Stimulated activated CD8-positive, alpha-beta memory T cell treated with anti-CD3 and anti-CD28 coated beads, Interleukin-15, amount 100 ng/mL, for 24 hours (primary cell): ENCODE data around the gene MYO18B.
"Not testable (repeated sequence)": the region's sequence is repeated elsewhere in the genome, so short reads cannot be mapped to it uniquely, and the experiment has no call there.

ENCODE experiments used
- DNase-seq: peaks from one replicate; pipeline ENCODE4 v3.0.0-alpha.2; 2020; ENCODE audit warnings: low read depth

Gene MYO18B, protein sequence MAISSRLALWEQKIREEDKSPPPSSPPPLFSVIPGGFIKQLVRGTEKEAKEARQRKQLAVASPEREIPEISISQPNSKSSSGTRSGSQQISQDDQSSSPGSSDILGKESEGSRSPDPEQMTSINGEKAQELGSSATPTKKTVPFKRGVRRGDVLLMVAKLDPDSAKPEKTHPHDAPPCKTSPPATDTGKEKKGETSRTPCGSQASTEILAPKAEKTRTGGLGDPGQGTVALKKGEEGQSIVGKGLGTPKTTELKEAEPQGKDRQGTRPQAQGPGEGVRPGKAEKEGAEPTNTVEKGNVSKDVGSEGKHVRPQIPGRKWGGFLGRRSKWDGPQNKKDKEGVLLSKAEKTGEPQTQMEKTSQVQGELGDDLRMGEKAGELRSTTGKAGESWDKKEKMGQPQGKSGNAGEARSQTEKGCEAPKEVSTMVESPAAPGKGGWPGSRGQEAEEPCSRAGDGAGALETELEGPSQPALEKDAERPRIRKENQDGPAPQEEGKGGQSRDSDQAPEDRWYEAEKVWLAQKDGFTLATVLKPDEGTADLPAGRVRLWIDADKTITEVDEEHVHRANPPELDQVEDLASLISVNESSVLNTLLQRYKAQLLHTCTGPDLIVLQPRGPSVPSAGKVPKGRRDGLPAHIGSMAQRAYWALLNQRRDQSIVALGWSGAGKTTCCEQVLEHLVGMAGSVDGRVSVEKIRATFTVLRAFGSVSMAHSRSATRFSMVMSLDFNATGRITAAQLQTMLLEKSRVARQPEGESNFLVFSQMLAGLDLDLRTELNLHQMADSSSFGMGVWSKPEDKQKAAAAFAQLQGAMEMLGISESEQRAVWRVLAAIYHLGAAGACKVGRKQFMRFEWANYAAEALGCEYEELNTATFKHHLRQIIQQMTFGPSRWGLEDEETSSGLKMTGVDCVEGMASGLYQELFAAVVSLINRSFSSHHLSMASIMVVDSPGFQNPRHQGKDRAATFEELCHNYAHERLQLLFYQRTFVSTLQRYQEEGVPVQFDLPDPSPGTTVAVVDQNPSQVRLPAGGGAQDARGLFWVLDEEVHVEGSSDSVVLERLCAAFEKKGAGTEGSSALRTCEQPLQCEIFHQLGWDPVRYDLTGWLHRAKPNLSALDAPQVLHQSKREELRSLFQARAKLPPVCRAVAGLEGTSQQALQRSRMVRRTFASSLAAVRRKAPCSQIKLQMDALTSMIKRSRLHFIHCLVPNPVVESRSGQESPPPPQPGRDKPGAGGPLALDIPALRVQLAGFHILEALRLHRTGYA (N-terminal part only)

DNA sequence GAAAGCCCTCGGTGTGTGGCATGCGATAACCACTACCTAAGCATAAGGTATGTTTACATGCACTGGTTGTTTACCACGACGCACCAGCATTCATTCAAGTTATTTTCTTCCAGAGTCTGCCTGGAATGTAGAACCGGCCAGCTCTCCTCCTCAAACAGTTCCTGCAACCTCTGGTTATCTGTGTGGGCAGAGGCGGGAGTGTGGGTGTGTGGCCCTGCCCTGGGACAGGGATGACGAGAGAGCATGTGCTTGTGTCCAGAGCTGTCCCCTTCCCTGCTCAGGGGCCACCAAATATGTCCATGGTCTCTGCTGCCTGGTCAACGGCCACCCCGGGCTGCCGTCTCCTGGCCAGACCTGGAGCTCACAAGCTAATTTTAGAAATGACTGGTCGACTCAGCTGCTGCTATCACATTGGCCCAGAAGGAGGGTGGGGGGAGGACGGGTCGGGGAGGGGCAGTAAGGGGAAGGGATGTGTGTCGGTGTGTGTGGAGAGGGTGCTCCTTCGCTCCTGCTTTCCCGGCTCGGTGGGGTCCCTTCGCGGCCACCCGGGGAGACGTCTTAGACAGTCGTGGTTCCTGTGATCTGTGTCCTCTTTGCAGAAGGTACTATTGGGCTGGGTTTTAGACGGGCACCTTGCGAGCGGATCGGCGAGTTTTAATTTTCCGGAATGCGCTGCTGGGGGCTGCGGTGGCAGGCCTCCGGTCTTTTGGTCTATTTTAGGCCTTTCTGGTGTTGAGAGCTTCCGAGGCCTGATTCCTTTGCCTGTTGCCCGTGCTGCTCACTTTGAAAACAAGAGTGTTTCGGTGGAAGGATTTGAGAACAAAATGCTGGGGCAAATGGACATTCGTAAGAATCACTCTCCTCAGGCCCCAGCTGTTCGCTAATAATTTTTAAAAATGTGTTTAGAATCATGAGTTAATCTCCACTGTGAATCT is at the start of gene MYO18B:
Gene MYO18B, plus strand, starts transcription at position 497 of the 935 bp plus-strand sequence. CDS start 18,905 bp downstream, outside the sequence.
- no peak for DNase-seq

DNA sequence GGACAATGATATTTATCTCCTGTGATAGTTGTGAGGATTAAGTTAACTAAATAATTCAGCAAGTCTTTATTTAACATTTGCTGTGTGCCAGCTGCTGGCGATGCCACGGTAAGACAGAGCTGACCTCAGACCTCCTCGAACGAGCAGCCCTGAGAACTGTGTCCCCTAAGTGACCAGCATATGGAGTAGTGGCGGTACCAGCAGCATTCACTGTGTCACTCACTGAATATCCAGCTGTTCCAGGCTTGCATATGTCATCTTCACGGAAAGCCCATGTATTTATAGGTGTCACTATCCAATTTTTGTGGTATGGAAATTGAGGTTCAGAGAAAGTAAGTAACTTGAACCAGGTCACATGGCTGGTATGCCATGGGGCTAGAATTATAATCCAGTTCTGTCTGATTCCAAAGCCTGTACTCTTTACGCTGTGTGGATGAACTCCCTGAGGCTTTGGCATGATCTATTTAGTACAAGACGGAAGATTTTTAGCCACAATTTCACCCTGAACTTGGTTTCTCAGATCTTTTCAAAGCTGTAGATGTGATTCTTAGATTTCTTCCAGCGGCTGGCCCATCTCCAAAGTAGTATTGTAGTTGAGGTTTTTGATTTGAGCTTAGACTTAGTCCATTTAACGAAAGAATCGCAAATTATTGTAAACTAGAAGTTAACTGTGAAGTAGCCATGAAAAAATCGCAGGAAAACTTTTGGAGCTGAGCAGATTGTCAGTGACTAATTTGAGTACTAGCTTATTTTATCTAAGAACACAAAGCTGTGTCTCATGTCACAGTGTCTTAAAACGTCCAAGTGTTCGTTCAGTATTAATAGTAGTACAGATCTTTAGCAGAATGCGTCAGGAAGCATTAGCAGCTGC is 49.4 kb upstream of the MYO18B start:
- no peak for DNase-seq

DNA sequence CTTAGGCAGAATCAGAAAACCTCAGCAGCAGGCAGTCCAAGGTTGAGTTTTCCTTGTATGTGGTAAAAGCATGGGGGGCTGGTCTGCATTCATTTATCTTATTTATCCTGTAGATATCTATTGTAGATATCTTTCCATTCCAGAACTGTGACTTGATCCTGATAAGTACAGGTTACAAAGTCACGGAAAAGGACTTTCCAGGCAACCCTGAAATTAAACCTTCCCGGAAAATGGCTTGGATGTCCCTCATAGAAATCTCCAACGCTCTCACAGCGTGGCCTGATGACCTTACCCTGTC is 48.8 kb upstream of the MYO18B start:
- no peak for DNase-seq

DNA sequence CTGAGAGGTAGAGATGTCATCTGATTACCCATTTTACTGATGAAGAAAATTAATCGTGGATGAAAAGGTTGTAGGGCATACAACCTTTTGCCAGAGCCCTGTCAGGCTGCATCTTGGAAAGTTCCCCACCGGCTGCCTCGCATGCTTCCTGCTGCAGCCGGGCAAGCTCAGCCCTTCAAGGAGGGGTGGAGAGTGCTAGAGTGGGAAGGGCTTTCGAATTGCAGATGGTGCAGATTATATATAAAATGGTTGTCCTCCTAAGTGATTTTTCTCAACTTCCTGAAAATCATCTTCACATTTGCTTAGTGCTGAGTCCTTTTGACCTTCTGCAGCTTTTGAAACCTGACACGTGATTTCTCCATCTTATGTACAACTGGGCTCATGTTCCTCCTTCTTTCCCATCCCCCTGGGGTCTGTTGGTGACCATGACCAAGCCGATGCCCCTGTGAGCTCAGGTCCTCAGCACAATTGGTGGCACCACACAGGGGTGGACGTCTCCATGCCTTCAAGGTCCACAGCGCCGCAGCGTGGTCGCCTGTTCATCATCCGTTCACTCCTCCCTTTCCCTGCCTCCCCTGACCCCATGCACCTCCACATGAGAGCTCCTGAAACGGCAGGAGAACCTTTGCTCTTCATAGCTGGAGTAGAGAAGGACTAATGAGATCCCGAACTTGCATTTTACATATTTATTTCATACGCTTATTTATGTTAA is 47.6 kb upstream of the MYO18B start:
- DNase-seq, result no peak

DNA sequence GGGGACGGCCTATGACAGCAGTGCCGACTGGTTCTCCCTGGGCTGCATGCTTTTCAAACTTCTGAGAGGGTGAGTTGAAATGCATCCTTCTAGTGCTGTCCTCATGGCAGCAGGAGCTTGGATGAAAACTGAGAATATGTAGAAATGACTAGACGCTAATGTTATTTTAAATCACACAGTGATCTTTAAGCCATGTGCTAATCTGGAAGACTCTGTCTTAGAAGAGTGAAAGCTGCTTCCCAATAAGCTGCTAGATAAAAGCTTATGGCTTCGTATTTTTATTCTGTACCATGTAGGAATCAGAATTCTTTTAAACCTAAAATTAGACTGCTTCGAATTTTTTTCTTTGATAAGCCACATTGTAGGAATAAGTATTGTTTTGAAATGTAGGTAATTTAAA is 46.8 kb upstream of the MYO18B start:
- no peak for DNase-seq

DNA sequence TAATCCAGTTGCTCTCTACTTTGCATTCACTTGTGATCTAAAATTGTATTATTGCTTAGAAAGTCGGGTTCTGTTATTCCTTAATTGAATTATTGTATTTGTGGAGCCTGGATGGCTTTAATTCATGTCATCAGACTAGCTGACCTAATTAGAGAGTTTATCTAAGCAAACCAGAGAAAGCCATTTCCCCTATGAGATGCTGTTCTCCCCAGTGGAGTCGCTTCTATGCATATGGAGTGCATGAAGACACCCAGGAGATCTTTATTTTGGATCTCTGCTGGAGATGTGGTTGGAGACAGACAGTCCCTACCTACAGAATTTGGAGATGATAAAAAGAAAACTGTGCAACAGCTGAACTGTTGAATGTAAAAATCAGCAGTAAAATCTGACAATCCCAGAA is 45.2 kb upstream of the MYO18B start:
- no peak for DNase-seq

DNA sequence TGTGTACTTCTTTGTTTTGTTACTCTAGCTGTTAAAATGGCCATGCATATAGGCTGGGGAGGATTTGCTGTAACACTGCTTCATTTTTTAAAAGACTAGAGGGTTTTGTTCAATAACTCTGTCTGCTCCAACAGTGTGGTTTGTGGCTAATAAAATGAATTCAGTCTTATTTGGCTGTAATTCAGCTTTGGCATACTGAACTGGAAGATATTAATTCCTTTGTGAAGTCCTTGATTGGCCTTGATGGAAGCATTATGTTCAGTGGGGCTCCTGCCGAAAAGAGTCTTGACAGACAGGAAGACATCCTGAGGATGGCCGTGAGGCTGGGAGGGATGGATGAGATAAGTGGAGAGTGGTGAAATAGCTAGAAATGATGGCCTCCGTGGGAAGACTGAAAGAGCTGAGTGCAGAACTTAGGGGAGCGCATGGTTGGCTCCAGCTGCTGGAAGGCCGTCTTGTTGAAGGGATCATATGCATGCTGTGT is 44.8 kb upstream of the MYO18B start:
- DNase-seq, result no peak

DNA sequence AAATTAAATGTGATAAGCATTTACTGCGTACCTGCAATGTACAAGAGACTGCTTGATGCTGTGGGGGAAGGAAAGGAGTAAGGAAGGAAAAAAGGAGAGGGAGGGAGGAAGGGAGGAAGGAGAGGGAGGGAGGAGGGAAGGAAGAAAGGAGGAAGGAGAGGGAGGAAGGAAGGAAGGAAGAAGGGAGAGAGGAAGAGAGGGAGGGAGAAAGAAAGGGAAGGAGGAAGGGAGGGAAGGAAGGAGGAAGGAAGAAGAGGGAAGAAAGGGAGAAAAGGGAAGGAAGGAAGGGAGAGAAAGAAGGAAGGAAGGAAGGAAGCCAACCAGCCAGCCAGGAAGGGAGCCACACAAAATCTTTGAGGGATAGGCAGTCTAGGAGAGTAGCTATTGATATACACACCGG is 44.0 kb upstream of the MYO18B start:
- no peak for DNase-seq

DNA sequence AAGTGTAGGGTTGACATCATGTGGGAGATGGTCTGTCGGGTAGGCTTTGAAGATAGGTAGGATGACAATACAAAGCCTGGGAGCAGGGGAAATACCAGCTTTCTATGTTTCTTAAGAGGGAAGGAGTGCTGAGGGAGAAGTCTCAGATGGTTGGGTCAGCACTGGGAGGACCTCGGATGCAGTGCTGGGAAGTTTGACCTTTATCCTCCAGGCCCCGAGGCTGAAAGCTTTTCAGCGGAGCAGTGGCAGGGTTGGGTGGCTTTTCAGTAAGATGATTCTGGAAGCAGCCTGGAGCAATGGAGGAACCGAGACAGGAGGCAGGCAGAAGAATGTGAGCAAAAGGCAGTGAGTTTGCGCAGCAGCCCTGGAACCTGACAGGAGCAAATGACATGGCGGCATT is 43.5 kb upstream of the MYO18B start:
- DNase-seq, result no peak

DNA sequence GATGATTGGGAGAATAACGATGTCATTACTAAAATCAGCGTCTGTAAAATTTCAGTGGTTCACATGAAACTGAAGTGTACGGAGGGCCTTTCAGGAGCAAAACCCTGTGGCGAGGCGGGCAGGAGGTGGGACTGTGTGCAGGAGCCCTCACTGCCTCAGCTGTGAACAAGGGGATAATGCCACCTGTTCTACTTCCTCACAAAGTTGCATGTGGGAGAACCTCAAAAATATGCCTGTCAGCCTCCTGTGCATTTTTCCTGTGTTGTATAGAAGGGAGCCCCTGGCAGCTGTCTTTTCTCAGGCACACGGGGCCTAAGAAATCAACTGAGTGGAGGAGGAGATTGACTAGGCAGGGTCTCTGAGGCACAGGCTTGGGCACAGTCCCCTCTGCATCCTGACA is 43.0 kb upstream of the MYO18B start:
- DNase-seq, result no peak

DNA sequence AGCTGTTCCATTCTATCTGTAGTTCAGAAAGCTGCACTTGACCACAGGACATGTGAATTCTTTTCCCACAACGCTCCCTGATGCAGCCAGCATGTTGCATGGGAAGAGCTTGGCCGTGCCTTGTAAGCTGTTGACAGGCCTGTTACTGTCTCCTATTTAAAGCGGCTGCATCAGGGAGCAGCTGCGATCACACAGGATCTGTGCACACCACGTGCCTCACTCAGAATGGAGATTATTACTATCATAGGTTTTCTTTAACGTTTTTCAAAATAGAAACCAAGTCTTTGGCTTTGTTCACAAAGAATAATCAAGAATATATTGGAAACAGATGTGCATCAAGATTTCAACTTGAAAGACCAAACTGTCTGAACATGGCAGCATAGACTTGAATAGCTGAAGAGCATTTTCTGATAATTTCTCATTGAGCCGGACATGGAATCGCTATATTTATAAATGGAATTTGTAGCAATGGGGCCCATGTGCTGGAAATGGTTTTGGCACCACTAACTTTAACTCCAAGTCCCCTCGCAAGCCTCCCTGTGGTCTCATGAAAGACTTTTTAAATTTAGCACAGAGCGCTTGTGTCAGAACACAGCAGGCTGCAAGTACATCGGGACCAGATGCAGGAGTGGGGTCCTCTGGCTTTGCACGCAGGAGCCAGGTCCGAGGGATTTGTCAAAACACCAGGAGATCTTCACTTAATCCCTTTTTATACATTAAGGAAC is 40.8 kb upstream of the MYO18B start:
- no peak for DNase-seq

DNA sequence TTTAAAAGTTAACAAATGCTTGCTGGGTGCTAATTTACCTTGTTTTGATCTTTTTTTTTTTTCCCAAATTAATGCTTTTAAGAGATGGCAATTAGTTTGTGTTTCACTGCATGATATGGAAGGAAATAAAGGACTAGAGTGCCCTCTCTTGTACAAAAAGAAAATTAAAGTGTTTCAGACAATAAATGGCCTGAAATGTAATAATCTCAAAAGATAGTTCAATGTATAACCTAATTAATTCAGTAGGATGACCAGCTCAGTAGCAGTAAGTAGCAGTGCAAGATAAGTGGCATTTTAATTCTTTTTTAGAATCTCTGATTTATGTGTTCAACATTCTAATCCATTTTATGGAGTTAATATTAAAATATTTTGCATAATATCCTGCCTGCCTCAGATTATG is 39.9 kb upstream of the MYO18B start:
- DNase-seq, result no peak

DNA sequence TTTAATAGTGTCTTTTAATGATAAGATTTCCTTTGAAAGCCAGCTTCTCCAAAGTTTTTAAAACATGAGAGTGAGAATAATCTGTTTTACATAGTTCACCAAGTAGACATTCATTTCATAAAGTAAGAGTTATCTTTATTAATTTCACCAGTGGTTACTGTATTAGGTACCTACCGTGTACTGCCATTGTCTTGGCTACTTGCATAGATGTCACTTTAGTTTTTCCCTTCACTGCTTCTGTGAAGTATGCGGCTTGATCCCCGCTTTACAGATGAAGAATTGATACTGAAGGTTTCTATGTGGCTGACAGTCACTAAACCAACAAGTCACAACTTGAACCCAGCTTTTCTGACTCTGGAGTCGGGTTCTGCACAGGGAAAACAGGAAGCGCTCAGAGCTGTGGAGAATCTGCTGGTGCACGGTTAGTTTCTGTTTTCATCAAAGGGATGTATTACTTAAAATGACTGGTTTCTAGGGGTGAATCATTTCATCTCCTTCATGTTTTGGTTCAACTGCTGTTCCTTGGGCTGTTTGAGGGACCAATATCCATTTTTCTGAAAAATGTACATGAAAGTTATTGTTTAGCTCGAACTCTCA is 39.3 kb upstream of the MYO18B start:
- no peak for DNase-seq

DNA sequence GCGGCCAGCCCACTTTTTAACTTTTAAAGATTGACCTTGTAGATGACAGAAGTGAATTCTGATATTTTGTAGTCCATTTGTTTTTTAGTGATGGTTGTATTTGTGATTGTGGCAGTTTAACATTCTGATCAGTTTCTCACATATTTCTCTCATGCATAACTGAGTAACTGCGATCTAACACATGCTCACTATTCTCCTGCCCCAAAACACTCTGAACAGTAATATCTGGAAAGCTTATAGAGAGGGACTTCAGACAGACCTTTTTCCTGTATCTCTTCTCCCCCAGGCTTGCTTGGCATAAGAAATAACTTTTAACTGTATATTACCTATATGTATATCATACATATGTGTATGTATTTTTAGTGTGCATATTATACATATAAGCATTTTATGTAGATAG is 37.3 kb upstream of the MYO18B start:
- DNase-seq, result no peak

DNA sequence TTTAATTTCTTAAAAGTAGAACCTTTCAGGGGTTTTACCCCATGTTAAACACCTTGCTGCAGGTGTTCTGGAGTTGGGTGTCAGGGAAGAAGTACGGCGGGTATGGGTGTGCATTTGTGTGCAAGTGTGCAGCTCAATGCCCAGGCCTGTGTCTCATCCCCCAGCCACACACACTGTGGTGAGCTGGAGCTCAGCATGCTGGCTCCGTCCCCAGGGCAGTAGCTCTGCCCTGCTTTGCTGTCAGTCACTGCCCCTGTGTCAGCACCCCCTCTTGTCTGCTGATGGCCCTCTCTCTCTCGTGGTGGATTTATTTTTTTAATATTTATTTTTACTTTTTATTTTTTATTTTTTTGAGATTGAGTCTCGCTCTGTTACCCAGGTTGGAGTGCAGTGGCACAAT is 35.8 kb upstream of the MYO18B start:
- no peak for DNase-seq

DNA sequence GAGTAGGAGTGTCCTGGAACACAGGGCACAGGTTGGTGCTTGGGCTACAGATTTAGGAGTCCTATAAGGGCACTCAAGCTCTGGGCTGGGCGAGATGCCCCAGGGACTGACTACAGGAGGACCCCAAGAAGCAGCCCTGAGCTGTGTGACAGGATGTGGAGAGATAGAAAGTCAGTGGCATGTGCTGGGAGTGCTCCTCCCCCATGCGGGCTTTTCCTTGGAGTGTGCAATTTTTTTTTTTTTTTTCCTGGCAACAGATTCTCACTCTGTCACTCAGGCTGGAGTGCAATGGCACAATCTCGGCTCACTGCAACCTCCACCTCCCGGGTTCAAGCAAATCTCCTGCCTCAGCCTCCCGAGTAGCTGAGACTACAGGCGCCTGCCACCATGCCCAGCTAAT is 33.6 kb upstream of the MYO18B start:
- DNase-seq, result not testable (repeated sequence)

DNA sequence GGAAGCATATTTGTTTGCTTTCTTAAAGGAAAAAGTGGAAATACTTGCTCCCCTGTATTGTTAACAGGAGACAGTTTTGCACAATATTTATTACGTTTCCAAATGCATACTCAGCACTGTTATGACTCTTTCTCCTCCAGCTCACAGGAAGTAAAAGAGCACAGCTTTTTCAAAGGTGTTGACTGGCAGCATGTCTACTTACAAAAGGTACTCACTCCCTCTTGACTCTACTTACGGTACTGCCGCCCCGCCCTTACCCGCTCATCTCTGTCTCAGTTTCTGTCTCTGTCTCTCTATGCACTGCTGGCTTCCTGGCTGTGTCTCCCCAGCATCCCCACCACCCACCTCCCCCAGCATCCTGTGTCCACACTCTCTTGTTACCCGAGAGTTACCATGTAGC is 32.2 kb upstream of the MYO18B start:
- DNase-seq, result no peak

DNA sequence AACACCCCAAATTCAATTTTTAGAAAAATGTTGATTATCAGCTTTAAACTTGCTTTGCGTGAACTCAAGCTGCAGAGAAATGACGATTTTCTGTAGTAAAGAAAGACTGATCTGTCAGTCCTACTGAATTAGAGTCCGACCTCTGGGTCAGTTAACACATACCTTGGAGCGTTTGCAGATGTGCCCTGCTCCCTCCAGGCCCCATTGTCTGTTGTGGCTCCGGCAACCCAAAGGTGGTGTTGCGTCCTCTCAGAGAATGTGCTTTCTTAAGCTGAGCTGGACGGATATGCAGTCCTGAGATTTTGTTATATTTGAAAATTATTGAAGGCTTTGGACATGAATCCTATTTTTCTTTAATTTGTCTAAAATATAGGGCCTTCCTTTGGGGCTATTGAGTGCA is 31.5 kb upstream of the MYO18B start:
- no peak for DNase-seq

DNA sequence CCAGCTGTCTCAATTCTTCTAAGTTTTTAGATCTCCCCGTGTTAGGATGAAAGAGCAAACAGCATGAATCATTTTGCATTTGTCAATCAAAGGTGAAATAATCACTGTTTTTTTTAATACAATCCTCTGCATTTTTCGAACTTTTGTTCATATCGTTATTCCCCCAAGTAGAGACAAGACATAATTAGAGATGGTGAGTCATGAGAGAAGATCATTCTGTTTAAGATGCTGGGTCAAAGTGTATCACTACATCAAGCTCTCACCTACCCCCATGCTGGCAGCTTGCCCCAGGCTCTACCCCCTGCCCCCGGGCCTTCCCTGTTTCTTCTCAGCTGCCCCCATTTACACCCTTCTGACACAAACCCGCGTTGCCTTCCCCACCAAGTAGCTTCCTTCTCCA is 30.5 kb upstream of the MYO18B start:
- DNase-seq, result no peak
